ENCODE data around the gene SUN5. TPM values are rescaled to one million over a fixed set of nuclear protein-coding genes. Genes with fewer than 3 reads are reported as not detected.

Gene SUN5
- total and polyA plus RNA-seq, 7 donors = not detected

GRCh38 chr20:32943490-32944052, 60.7 kb downstream of the SUN5 start:
- ATAC-seq (no peak), DNase-seq (no peak)
- Histone ChIP-seq H3K4me3 (no peak overlapping the region), H3K27me3 (ENCODE audit: insufficient read depth in 3 of 3, low read length in 2 of 3) (peaks cover 0 to 4% (median 4%) of the 10 kb centered on the region in 3 donors), H3K9me3 (no peaks in the 10 kb centered on the region), H3K36me3 (ENCODE audit: insufficient read depth in 1 of 2, low read depth in 1 of 2) (no peaks in the 10 kb centered on the region), H3K27ac (no peak overlapping the region), H3K4me1 (no peaks in the 10 kb centered on the region)
- no peak for TF ChIP-seq CTCF (IDR thresholded peaks at IDR 0.05)
- intact Hi-C loops (cut with DNase I) = loop anchor here in 1 of 2 donors (2.0 kb wide), 1 partner anchor 153 kb away; no protein-coding TSS in a partner anchor
- whole genome bisulfite sequencing, 3 donors = 74 to 86% (median 79%) methylated on average over 7 of the region's 7 CpGs

- ATAC-seq (no peak), DNase-seq (no peak)
- Histone ChIP-seq H3K9me3 (peaks cover 4% of the 10 kb centered on the region), H3K27ac (no peak overlapping the region), H3K36me3 (ENCODE audit: insufficient read depth in 1 of 2, low read depth in 1 of 2) (no peaks in the 10 kb centered on the region), H3K4me3 (no peak overlapping the region), H3K27me3 (ENCODE audit: insufficient read depth in 3 of 3, low read length in 2 of 3) (peaks cover 0 to 4% (median 0%) of the 10 kb centered on the region in 3 donors), H3K4me1 (no peaks in the 10 kb centered on the region)
- 68 to 92% (median 79%) methylated on average over 4 of the region's 4 CpGs for WGBS, 3 donors
- intact Hi-C loops (cut with DNase I) = no loop called here
- TF ChIP-seq CTCF (IDR thresholded peaks at IDR 0.05) = no peak
Observed at GRCh38 chr20:32941155-32941885, 62.9 kb downstream of the SUN5 start.

- ATAC-seq = no peak
- no peaks in the 10 kb centered on the region for H3K27me3 ChIP-seq (ENCODE audit: insufficient read depth in 3 of 3, low read length in 2 of 3)
- no peaks in the 10 kb centered on the region for H3K4me1 ChIP-seq
- WGBS, 3 donors = 46 to 51% (median 46%) methylated on average over 4 of the region's 4 CpGs
- H3K9me3 ChIP-seq = peaks cover 4% of the 10 kb centered on the region
- H3K27ac ChIP-seq = no peak overlapping the region
- H3K36me3 ChIP-seq (ENCODE audit: insufficient read depth in 1 of 2, low read depth in 1 of 2) = no peaks in the 10 kb centered on the region
- DNase-seq = no peak
- no peak overlapping the region for H3K4me3 ChIP-seq
- intact Hi-C loops (cut with DNase I) = no loop called here
- no peak for TF ChIP-seq CTCF (IDR thresholded peaks at IDR 0.05)
Observed at GRCh38 chr20:32934580-32934979, 69.7 kb downstream of the SUN5 start.

Other genes starting within 250 kb of the SUN5 start
- under 1 TPM; 0.08 to 0.64 (median 0.24) TPM for gene DNMT3B, start 242.0 kb downstream of the SUN5 start, total RNA-seq
- under 1 TPM; 0.14 to 0.19 (median 0.17) TPM for gene DNMT3B, start 242.0 kb downstream of the SUN5 start, polyA plus RNA-seq
- 10 to 100 TPM; 34.8 to 62.9 (median 54.7) TPM for gene MAPRE1, start 184.5 kb downstream of the SUN5 start, total RNA-seq
- gene MAPRE1, start 184.5 kb downstream of the SUN5 start, polyA plus RNA-seq = 10 to 100 TPM; 30.9 to 77.8 (median 51.5) TPM
- gene EFCAB8, start 145.5 kb downstream of the SUN5 start, total RNA-seq = under 1 TPM in 1 of 4 donors, not detected in 3; 0.08 TPM
- under 1 TPM in 2 of 3 donors, not detected in 1; 0.03 to 0.04 TPM for gene EFCAB8, start 145.5 kb downstream of the SUN5 start, polyA plus RNA-seq
- not detected for gene BPIFB2, start 3.3 kb upstream of the SUN5 start, total RNA-seq
- gene BPIFB2, start 3.3 kb upstream of the SUN5 start, polyA plus RNA-seq = not detected
- not detected for gene BPIFB6, start 27.2 kb upstream of the SUN5 start, total RNA-seq
- not detected for gene BPIFB6, start 27.2 kb upstream of the SUN5 start, polyA plus RNA-seq
- not detected for gene BPIFB3, start 49.5 kb upstream of the SUN5 start, total RNA-seq
- gene BPIFB3, start 49.5 kb upstream of the SUN5 start, polyA plus RNA-seq = not detected
- not detected for gene BPIFB4, start 75.2 kb upstream of the SUN5 start, total RNA-seq
- not detected for gene BPIFB4, start 75.2 kb upstream of the SUN5 start, polyA plus RNA-seq
- not detected for gene BPIFA2, start 163.7 kb upstream of the SUN5 start, total RNA-seq
- not detected for gene BPIFA2, start 163.7 kb upstream of the SUN5 start, polyA plus RNA-seq
- not detected for gene BPIFA3, start 212.9 kb upstream of the SUN5 start, total RNA-seq
- not detected for gene BPIFA3, start 212.9 kb upstream of the SUN5 start, polyA plus RNA-seq
- not detected for gene BPIFA1, start 231.6 kb upstream of the SUN5 start, total RNA-seq
- not detected for gene BPIFA1, start 231.6 kb upstream of the SUN5 start, polyA plus RNA-seq

Data from psoas muscle (tissue), 8 donors.